ENCODE results near the gene ADCY7. TPM values are rescaled to one million over a fixed set of nuclear protein-coding genes. Genes with fewer than 3 reads are reported as not detected.

Gene ADCY7
- total RNA-seq, 3 donors from 2014 or later (not counting 1 experiment from before 2014, with no cell fraction given), result 479 to 591 (median 512) TPM

- no peak overlapping the region for H3K4me3 Mint-ChIP-seq
- WGBS (ENCODE audit: insufficient coverage), result 93% methylated on average over 11 of the region's 12 CpGs
- no peaks in the 10 kb centered on the region for H3K27me3 Mint-ChIP-seq (ENCODE audit: low read depth in 2 of 2)
- no peak for TF ChIP-seq CTCF (IDR thresholded peaks at IDR 0.05)
- peaks cover 19 to 43% of the 10 kb centered on the region in 2 donors for H3K4me1 Mint-ChIP-seq
- ATAC-seq (no peak), DNase-seq (no peak)
- H3K4me1 ChIP-seq (ENCODE audit: control insufficient read depth, insufficient read depth, low read length), result peaks cover 3% of the 10 kb centered on the region
- intact Hi-C loops (cut with micrococcal nuclease), result no loop called here
- peak overlapping the region in 1 of 2 donors; percentile 66 for H3K27ac Mint-ChIP-seq
- H3K4me3 ChIP-seq (ENCODE audit: low read length), result no peak overlapping the region
- H3K27ac ChIP-seq (ENCODE audit: low read length), result no peak overlapping the region
- no peaks in the 10 kb centered on the region for H3K36me3 Mint-ChIP-seq
- no peaks in the 10 kb centered on the region for H3K9me3 Mint-ChIP-seq
- no peaks in the 10 kb centered on the region for H3K27me3 ChIP-seq (ENCODE audit: control insufficient read depth, insufficient read depth, low read length)
- no peaks in the 10 kb centered on the region for H3K9me3 ChIP-seq (ENCODE audit: control insufficient read depth, insufficient read depth, low read length)
- H3K36me3 ChIP-seq (ENCODE audit: control insufficient read depth, insufficient read depth, low read length), result peaks cover 88% of the 10 kb centered on the region
These were observed 33.3 kb downstream of the ADCY7 start for GRCh38 chr16:50299508-50300105.

GRCh38 chr16:50300942-50301625 is 34.7 kb downstream of the ADCY7 start:
- H3K9me3 Mint-ChIP-seq, result no peaks in the 10 kb centered on the region
- 98% methylated on average over 23 of the region's 23 CpGs for WGBS (ENCODE audit: insufficient coverage)
- Histone ChIP-seq H3K4me3 (ENCODE audit: low read length) (no peak overlapping the region), H3K9me3 (ENCODE audit: control insufficient read depth, insufficient read depth, low read length) (no peaks in the 10 kb centered on the region), H3K36me3 (ENCODE audit: control insufficient read depth, insufficient read depth, low read length) (peaks cover 88% of the 10 kb centered on the region), H3K27ac (ENCODE audit: low read length) (no peak overlapping the region), H3K4me1 (ENCODE audit: control insufficient read depth, insufficient read depth, low read length) (peaks cover 3% of the 10 kb centered on the region), H3K27me3 (ENCODE audit: control insufficient read depth, insufficient read depth, low read length) (no peaks in the 10 kb centered on the region)
- ATAC-seq, result no peak
- peaks cover 11 to 37% of the 10 kb centered on the region in 2 donors for H3K4me1 Mint-ChIP-seq
- no peak for DNase-seq
- H3K27me3 Mint-ChIP-seq (ENCODE audit: low read depth in 2 of 2), result no peaks in the 10 kb centered on the region
- H3K36me3 Mint-ChIP-seq, result no peaks in the 10 kb centered on the region
- peak overlapping the region in 1 of 2 donors; percentile 77 for H3K27ac Mint-ChIP-seq
- intact Hi-C loops (cut with micrococcal nuclease), result no loop called here
- H3K4me3 Mint-ChIP-seq, result no peak overlapping the region
- no peak for TF ChIP-seq CTCF (IDR thresholded peaks at IDR 0.05)

GRCh38 chr16:50301626-50302471 is 35.5 kb downstream of the ADCY7 start:
- H3K9me3 Mint-ChIP-seq, result no peaks in the 10 kb centered on the region
- Histone ChIP-seq H3K4me3 (ENCODE audit: low read length) (no peak overlapping the region), H3K9me3 (ENCODE audit: control insufficient read depth, insufficient read depth, low read length) (no peaks in the 10 kb centered on the region), H3K36me3 (ENCODE audit: control insufficient read depth, insufficient read depth, low read length) (peaks cover 91% of the 10 kb centered on the region), H3K4me1 (ENCODE audit: control insufficient read depth, insufficient read depth, low read length) (peaks cover 3% of the 10 kb centered on the region), H3K27me3 (ENCODE audit: control insufficient read depth, insufficient read depth, low read length) (no peaks in the 10 kb centered on the region), H3K27ac (ENCODE audit: low read length) (no peak overlapping the region)
- no peak for TF ChIP-seq CTCF (IDR thresholded peaks at IDR 0.05)
- DNase-seq (no peak), ATAC-seq (no peak)
- peaks cover 11 to 31% of the 10 kb centered on the region in 2 donors for H3K4me1 Mint-ChIP-seq
- H3K4me3 Mint-ChIP-seq, result no peak overlapping the region
- 95% methylated on average over 21 of the region's 21 CpGs for WGBS (ENCODE audit: insufficient coverage)
- H3K27ac Mint-ChIP-seq, result peak overlapping the region in 1 of 2 donors; percentile 77
- no peaks in the 10 kb centered on the region for H3K36me3 Mint-ChIP-seq
- intact Hi-C loops (cut with micrococcal nuclease), result no loop called here
- H3K27me3 Mint-ChIP-seq (ENCODE audit: low read depth in 2 of 2), result no peaks in the 10 kb centered on the region

Data from natural killer cell (primary cell).